CD4-positive, alpha-beta T cell treated with Interferon alpha-2 for 1 hour (primary cell): ENCODE measurements around the gene BLTP3B.
A peak's percentile ranks its signal among the peaks of the same experiment; 100 is the strongest.
"Not testable (repeated sequence)": the region's sequence is repeated elsewhere in the genome, so short reads cannot be mapped to it uniquely, and the experiment has no call there.

Source experiments
- DNase-seq, 2 donors: peaks; one replicate each; pipeline ENCODE4 v3.0.0-alpha.2; 2020 to 2022

The BLTP3B gene, protein sequence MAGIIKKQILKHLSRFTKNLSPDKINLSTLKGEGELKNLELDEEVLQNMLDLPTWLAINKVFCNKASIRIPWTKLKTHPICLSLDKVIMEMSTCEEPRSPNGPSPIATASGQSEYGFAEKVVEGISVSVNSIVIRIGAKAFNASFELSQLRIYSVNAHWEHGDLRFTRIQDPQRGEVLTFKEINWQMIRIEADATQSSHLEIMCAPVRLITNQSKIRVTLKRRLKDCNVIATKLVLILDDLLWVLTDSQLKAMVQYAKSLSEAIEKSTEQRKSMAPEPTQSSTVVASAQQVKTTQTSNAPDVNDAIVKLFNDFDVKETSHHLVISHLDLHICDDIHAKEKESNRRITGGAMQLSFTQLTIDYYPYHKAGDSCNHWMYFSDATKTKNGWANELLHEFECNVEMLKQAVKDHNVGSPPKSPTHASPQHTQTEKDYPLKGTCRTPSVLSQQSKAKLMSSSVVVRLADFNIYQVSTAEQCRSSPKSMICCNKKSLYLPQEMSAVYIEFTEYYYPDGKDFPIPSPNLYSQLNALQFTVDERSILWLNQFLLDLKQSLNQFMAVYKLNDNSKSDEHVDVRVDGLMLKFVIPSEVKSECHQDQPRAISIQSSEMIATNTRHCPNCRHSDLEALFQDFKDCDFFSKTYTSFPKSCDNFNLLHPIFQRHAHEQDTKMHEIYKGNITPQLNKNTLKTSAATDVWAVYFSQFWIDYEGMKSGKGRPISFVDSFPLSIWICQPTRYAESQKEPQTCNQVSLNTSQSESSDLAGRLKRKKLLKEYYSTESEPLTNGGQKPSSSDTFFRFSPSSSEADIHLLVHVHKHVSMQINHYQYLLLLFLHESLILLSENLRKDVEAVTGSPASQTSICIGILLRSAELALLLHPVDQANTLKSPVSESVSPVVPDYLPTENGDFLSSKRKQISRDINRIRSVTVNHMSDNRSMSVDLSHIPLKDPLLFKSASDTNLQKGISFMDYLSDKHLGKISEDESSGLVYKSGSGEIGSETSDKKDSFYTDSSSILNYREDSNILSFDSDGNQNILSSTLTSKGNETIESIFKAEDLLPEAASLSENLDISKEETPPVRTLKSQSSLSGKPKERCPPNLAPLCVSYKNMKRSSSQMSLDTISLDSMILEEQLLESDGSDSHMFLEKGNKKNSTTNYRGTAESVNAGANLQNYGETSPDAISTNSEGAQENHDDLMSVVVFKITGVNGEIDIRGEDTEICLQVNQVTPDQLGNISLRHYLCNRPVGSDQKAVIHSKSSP (N-terminal part only)

DNA sequence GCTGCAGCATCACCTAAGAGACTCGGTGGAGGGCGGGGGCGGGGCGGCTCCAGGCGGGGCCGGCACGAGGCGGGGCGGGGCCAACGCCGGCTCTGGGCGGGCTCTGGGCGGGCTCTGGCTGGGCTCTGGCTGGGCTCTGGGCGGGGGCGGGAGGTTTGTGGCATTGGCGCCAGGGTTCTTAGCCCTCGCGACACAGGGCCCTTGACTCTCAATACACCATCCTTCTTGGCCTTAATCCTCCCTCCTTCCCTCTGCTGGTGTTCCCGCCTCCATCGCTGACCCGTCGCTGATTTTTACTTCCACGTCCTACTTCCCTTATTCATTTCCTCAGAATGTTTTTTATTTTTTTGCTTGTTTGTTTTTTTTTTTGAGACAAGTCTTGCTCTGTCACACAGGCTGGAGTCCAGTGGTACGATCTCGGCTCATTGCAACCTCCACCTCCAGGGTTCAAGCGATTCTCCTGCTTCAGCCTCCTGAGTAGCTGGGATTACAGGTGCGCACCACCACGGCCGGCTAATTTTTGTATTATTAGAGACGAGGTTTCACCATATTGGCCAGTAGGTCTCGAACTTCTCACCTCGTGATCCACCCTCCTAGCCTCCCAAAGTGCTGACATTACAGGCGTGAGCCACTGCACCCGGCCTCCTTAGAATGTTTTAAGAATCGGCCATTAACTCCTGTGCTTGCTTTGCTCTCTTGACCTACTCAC, at the start of gene BLTP3B:
Gene BLTP3B (minus strand): TSS at position 24 of the 709 bp plus-strand sequence. CDS start 239 bp downstream, outside the sequence.
- peak; percentile 89 to 92 for DNase-seq

DNA sequence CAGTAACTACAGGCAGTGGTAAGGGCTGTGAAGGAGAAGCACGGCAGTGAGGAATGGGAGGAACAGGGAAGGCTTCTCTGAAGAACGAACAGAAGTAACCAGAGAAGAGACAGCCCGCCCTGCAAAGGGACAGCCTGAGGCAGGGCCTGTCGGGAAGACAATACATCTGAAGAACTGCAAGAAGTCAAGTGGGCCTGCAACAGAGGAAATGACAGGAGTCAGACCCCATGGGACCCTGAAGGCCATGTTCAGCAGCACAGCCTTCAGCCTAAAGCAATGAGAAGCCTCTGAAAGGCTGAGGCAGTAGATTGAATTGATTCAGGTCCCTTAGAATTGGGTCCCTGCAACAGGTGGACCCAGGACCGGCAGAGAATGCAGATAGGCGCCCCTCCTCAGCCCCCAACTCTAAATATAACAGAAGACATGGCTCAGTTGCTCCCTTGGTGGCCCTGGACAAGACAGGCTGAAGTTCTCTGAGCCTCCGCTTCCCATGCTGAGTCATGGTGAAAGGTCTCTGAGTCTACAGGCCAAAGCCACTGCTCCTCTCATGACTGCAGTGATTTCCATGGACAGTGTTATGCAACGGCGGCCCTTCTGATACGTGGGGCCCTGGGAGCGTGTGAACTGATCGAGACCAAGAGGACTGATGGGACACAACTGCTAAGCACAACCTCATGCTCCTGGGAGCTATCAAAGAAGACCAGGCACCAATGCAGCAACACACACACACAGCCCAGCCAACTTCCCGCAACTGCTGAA, 47.1 kb upstream of the BLTP3B start:
- no peak for DNase-seq

DNA sequence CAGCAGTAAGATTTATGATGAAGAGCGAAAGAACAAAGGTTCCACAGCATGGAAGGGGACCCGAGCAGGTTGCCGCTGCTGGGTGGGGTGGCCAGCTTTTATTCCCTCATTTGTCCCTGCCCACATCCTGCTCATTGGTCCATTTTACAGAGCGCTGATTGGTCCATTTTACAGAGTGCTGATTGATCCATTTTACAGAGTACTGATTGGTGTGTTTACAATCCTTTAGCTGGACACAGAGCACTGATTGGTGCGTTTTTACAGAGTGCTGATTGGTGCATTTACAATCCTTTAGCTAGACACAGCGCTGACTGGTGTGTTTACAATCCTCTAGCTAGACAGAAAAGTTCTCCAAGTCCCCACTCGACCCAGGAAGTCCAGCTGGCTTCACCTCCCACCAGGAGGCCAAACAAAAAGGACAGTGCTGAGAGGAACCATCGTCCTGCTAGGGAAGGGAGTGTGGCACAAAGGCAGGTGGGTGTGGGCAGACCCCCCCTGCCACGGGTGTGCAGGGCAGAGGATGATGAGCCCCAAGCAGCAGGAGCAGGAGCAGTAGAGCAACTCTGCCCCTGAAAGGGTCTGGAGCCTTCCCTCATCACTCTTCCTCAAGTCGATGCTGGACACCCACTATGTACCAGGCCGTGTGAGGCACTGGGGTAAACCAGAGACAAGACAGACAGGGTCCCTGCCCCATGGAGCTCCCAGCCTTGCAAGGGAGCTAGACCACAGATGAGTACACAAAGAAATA, 46.4 kb upstream of the BLTP3B start:
- not testable (repeated sequence) for DNase-seq

DNA sequence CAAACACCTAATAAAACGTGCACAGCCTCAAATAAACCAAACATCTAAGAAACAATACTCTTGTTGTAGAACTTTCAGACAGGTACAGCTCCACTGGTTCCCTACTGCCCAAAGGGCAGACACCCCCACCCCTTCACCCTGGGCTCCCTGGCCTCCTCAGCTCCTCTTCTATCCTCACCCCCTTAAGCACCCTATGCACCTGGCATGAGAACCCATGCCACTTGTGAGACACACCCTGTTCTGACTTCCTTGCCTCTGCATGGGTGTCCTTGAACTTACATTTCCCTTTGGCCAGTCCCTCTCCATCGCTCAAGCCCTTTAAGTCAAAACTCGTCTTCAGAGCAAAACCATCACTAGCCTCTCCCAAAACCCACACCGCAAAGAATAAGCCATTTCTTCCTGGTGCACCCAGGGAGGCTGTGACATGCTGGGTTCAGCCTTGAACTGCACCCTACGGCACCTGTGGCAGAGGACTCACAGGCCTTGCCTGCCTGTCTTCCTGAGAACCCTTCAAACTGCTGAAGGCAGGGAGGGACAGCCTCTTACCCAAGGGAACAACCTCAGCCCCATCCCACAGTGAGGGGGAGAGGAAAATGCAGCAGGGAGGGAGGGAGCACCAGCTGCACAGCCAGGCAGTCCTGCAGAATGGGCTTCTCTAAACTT, 45.3 kb upstream of the BLTP3B start:
- no peak for DNase-seq

DNA sequence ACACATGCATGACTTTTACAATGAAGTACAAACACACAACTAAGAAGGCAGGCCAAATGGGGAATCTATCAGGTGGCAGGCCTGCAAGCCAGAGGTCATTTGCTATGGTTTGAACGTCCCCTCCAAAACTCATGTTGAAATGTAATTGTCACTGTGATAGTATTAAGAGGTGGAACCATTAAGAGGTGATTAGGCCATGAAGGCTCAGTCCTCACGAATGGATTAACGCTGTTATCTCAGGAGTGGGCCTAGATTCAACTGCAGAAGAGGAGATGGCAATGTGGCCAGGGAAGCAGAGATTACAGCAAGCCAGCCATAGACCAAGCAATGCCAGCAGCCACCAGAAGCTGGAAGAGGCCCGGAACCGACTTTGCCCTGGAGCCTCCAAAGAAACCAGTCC, 44.4 kb upstream of the BLTP3B start:
- no peak for DNase-seq

DNA sequence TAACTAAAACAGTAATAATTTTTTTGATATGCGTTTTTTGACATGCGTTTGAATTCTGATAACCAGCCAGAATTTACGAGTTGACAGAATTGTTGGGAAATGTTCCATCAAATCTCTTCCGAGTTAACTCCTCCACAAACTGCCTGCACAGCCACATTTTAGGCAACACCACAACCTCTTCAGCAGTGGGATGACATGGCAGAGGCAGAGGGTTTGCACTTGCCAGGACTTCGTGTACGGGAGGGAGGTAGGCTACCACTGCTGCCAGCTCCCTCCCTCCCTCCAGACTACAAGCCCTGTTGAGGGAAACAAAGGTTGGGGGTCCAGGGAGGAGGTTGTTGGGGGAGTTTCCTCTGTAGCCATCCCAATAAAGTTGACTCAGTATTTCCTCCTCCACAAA, 43.4 kb upstream of the BLTP3B start:
- no peak for DNase-seq

DNA sequence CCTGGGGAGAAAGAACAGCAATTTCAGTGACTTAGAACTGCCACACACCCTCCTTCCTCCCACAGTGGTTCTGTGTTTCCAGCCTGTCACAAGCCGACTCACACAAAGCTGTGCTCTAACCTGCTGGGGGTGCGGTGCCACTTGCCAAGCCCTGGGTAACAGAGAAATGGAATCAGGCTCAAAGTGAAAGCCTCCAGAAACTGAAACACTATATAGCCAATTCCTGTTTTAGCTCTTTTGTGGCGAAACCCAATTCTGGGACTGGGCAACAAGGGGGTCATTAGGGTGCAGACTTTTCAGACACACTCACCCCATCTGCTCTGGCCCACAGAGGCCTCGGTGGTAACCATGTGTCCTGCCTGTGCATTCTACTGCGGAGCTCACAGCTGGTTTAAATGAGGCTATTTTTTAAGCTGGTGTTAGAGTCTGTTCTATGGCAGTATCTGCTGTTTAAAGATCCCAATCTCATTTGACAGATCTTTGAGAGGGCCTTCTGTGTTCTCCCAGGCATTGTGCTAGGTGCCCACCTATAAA, 42.8 kb upstream of the BLTP3B start:
- no peak for DNase-seq

DNA sequence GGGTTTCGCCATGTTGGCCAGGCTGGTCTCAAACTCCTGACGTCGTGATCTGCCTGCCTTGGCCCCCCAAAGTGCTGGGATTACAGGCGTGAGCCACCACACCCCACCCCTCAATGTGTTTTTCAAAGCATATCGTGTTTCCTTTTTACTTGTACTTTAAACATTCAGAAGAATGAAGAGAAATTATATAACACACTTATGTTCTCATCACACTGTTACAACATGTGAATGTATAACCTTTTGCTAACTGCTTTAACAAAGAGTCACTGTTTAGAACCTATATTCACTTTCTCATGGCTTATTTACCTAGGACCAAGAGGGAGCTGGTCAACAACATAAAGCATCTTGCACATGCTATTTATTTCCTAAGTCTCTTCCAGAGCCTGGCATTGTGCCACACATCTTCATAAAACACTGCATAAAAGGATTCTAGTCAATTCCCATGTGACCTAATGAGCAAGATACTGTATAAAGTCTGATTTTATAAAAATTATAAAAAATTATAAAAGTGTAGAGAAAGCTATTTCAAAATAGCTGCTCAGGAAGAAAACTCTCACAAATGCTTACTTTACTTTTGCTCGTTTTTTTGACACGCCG, 42.0 kb upstream of the BLTP3B start:
- DNase-seq = no peak

DNA sequence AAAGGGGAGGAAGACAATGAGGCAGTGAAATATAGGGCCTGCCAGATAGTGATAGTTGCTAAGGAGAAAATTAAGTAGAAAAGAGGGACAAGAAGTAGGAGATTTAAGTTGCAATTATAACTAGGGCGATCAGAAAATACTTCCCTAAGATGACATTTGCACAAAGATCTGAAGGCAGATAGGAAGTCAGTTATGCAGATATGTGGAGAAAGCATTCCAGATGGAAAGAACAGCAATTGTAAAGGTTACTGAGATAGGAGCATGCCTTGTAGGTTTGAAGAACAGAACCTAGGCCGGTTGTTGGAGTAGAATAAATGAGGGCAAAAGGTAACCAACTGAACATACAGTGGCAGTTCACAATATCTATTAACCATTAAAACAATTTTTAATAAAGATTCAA, 36.6 kb upstream of the BLTP3B start:
- DNase-seq = no peak

DNA sequence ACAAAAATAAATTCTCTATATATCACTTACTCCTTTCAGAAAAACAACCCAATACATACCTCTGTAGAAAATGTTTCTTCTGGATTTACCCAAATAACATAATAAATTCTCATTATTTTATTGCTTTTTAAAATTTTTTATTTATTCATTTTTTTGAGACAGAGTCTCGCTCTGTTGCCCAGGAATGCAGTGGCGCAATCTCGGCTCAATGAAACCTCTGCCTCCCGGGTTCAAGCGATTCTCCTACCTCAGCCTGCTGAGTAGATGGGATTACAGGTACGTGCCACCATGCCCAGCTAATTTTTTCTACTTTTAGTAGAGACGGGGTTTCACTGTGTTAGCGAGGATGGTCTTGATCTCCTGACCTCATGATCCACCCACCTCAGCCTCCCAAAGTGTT, 33.8 kb upstream of the BLTP3B start:
- not testable (repeated sequence) for DNase-seq

DNA sequence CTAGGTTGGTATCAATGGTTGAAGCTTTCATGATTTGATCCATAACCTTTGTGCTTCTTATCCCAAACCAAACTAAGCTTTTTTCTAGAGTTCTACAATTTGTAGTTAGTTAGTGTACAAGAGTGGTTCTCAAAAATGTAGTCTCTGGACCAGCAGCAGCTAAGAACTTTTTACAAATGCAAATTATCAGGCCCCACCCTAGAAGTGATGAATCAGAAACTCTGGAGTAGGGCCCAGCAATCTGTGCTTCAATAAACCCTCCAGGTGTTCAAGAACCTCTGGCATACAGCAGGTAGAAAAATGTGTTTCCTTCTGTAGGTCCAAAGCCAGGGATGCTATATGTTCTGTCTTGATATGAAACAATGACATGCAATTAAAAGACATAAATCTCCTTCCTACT, 31.8 kb upstream of the BLTP3B start:
- DNase-seq = no peak

DNA sequence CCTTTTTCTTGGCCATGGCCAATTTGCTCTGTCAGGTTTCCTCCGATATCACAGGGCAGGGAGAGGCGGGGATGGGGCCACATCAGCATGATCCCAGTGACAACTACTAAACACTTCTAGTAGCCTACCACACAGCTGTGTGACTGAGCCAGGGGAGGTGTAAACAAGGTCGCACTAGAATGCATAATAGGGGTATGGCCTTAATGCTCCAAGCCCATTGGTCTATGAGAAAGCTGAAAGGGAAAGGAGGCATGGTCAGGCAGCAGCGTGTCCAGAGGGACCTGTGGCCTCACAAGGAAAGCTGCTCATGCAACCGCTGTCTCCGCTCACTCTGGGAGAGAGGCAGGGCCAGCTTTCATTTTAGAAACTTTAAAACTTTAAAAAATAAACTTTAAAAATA, 30.4 kb upstream of the BLTP3B start:
- DNase-seq = no peak

DNA sequence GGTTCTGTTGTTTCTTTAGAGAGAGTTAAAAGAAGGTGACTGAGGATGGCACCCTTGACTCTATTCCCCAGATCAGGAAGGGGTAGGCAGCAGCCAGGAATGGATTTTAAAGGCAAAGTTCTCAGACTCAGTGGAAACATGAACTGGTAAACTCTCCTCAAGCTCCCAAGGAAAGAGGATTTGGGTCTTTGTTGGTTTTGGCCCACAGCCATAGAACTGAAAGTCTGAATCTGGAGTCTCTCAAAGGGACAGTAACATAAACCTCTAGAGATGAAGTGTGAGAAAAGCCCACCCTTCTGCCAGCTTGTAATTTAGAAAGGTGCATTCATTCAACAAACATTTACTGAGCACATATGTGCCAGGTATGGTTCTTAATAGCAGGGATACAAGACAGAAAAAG, 28.6 kb upstream of the BLTP3B start:
- DNase-seq = no peak

DNA sequence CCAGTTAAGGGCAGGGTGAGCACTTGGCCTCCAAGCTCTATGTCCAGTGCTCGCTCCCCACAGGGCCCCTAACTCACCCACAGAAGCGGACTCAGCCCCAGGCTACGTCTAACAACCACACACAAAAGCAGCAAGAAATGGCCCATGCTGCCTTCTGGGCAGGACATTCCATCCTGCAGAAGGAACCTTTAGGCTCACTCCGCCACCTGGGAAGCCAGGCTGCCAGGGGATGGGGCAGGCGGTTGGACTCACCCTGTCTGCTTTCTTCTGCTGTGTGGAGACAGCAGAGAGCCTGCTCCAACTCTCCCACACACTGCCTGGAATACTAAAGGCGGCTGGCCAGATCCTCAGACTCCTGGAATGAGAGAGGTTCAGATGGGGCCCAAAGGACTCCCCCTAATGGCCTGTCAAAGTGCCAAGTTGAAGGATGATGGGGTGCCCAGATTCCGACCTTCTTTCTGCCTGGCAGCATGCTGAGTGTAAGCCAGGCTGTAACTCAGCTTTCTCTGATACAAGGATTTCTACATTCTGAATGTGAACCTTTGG, 27.7 kb upstream of the BLTP3B start:
- no peak for DNase-seq

DNA sequence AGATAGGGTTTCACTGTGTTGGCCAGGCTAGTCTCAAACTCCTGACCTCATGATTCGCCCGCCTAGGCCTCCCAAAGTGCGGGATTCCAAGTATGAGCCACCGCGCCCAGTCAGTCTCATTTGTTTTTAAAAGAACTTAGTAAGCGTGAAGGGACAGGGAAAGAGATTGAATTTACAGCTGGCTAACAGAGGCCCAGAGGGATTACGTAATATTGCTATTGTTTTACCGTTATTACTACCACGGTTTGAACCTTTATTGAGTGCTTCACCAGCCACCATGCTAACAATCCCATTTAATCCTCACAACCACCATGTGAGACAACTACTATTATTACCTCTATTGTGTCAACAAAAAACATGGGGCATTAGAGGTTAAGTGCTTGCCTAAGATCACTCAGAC, 26.7 kb upstream of the BLTP3B start:
- DNase-seq = no peak

DNA sequence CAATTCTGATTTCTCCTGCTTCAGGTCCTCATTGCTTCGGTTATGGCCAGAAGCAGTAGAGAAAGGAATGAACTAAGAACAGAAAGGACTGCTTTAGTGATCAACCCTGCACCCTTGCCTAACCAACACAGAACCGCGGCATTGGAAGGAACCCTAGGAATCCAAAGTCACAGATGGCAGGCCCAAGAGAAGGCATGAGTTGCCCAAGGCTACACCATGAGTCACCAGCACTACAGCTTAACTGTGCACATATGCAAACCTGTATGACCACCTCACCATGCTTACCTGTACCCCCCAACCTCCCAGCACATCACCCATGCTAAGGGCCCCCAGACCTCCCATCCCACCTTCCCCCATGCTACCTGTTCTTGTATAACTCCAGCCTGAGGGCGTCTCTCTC, 25.9 kb upstream of the BLTP3B start:
- no peak for DNase-seq

DNA sequence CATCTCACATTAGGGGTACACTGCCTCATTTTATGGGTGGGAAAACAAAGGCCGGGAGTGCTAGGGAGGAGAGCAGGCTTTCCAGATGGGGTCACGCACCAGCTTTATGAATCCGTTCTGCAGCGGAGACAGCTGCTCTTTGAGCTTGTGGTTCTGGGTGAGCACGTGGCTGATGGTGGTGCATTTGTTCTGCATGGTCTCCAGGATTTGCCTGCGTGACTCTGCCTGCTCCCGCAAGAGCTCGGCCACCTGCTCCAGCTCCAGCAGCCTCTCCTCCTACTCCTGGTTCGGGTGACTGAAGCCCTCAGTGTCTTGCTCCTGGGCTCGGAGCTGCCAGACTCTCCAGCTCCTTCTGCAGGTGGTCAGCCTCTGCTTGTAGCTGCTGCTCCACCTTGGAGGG, 23.6 kb upstream of the BLTP3B start:
- no peak for DNase-seq

DNA sequence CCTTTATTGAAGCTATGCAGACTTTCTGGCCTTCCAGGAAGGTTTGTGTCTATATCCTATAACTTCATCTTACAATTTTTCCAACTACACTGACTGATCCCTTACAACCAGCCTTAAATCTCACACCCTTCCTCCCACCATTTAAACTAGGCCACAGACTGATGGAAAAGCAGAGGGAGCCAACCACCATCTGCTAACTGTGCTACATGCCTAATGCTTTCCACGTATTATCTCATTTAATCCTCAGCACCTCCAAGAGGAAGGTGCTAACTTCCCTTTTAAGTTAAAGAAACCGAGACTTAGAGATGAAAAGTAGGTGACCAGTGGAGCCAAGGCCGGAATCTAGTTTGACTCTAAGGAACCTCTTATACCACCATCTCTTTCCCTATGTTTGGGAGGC, 22.7 kb upstream of the BLTP3B start:
- no peak for DNase-seq

DNA sequence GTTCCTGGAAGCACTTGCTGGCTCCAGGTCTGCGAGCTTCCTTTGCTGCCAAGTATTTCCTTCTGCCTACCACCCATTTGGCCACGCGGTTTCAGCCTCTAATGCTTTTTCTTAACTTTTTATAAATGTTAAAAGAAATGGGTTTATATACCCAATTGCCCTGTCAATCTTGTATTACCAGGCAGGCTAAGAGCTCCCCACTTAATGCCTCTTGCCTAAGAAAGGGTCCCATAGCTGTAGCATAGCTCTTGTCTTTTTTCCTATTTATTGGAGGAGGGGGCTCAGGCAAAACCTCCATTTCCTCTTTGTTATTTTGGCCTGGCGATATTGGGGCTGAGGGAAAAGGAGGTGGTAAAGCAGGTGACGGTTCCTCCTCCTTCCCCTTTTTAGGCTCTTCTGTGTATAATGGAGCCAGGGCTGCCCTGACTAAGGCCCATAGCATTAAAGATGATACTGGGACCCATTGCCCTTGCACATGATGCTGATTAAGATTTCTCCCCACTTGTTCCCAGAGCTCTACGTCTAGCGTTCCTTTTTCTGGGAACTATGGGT, 21.6 kb upstream of the BLTP3B start:
- no peak for DNase-seq
